ENCODE data around the gene GTF2F2.
"Not testable (repeated sequence)": the region's sequence is repeated elsewhere in the genome, so short reads cannot be mapped to it uniquely, and the experiment has no call there.

GTF2F2 gene

GRCh38 chr13:45226024-45226423 is 105.7 kb downstream of the GTF2F2 start:
- H3K4me3 Mint-ChIP-seq: no peak overlapping the region
- H3K9me3 Mint-ChIP-seq: no peaks in the 10 kb centered on the region
- H3K4me1 Mint-ChIP-seq (ENCODE audit: low read depth): no peaks in the 10 kb centered on the region
- no peaks in the 10 kb centered on the region for H3K27me3 Mint-ChIP-seq (ENCODE audit: low read depth)
- H3K27ac Mint-ChIP-seq: no peak overlapping the region
- H3K36me3 Mint-ChIP-seq (ENCODE audit: low read depth): peaks cover 5% of the 10 kb centered on the region

GRCh38 chr13:45228002-45228401 is 107.7 kb downstream of the GTF2F2 start:
- Mint-ChIP-seq H3K4me1 (ENCODE audit: low read depth) (no peaks in the 10 kb centered on the region), H3K9me3 (no peaks in the 10 kb centered on the region)

GRCh38 chr13:45229172-45229571 is 108.9 kb downstream of the GTF2F2 start:
- H3K9me3 Mint-ChIP-seq: no peaks in the 10 kb centered on the region
- H3K27ac Mint-ChIP-seq: no peak overlapping the region
- H3K4me1 Mint-ChIP-seq (ENCODE audit: low read depth): no peaks in the 10 kb centered on the region
- no peak overlapping the region for H3K4me3 Mint-ChIP-seq
- H3K27me3 Mint-ChIP-seq (ENCODE audit: low read depth): no peaks in the 10 kb centered on the region
- H3K36me3 Mint-ChIP-seq (ENCODE audit: low read depth): no peaks in the 10 kb centered on the region

More at GRCh38 chr13:45228002-45228401, 107.7 kb downstream of the GTF2F2 start:
- Mint-ChIP-seq H3K36me3 (ENCODE audit: low read depth) (no peaks in the 10 kb centered on the region), H3K27ac (no peak overlapping the region), H3K27me3 (ENCODE audit: low read depth) (no peaks in the 10 kb centered on the region), H3K4me3 (no peak overlapping the region)

GRCh38 chr13:45231305-45231704 is 111.0 kb downstream of the GTF2F2 start:
- no peaks in the 10 kb centered on the region for H3K4me1 Mint-ChIP-seq (ENCODE audit: low read depth)

GRCh38 chr13:45231722-45232121 is 111.4 kb downstream of the GTF2F2 start:
- Mint-ChIP-seq H3K4me3 (no peak overlapping the region), H3K4me1 (ENCODE audit: low read depth) (no peaks in the 10 kb centered on the region)

More at GRCh38 chr13:45231305-45231704, 111.0 kb downstream of the GTF2F2 start:
- no peak overlapping the region for H3K27ac Mint-ChIP-seq
- no peaks in the 10 kb centered on the region for H3K36me3 Mint-ChIP-seq (ENCODE audit: low read depth)
- H3K27me3 Mint-ChIP-seq (ENCODE audit: low read depth): no peaks in the 10 kb centered on the region
- no peaks in the 10 kb centered on the region for H3K9me3 Mint-ChIP-seq
- no peak overlapping the region for H3K4me3 Mint-ChIP-seq

GRCh38 chr13:45232591-45232990 is 112.3 kb downstream of the GTF2F2 start:
- no peaks in the 10 kb centered on the region for H3K9me3 Mint-ChIP-seq
- H3K4me1 Mint-ChIP-seq (ENCODE audit: low read depth): no peaks in the 10 kb centered on the region
- no peak overlapping the region for H3K4me3 Mint-ChIP-seq
- no peaks in the 10 kb centered on the region for H3K27me3 Mint-ChIP-seq (ENCODE audit: low read depth)
- H3K27ac Mint-ChIP-seq: no peak overlapping the region
- H3K36me3 Mint-ChIP-seq (ENCODE audit: low read depth): no peaks in the 10 kb centered on the region

More at GRCh38 chr13:45231722-45232121, 111.4 kb downstream of the GTF2F2 start:
- Mint-ChIP-seq H3K27ac (no peak overlapping the region), H3K36me3 (ENCODE audit: low read depth) (no peaks in the 10 kb centered on the region), H3K27me3 (ENCODE audit: low read depth) (no peaks in the 10 kb centered on the region), H3K9me3 (no peaks in the 10 kb centered on the region)

- no peak overlapping the region for H3K4me3 Mint-ChIP-seq
- no peak overlapping the region for H3K27ac Mint-ChIP-seq
- no peaks in the 10 kb centered on the region for H3K9me3 Mint-ChIP-seq
- H3K36me3 Mint-ChIP-seq (ENCODE audit: low read depth): no peaks in the 10 kb centered on the region
- no peaks in the 10 kb centered on the region for H3K4me1 Mint-ChIP-seq (ENCODE audit: low read depth)
- H3K27me3 Mint-ChIP-seq (ENCODE audit: low read depth): no peaks in the 10 kb centered on the region
Measured at GRCh38 chr13:45238945-45239795, 118.9 kb downstream of the GTF2F2 start.

GRCh38 chr13:45240143-45240542 is 119.8 kb downstream of the GTF2F2 start:
- Mint-ChIP-seq H3K36me3 (ENCODE audit: low read depth) (no peaks in the 10 kb centered on the region), H3K9me3 (no peaks in the 10 kb centered on the region), H3K4me3 (no peak overlapping the region), H3K4me1 (ENCODE audit: low read depth) (no peaks in the 10 kb centered on the region), H3K27me3 (ENCODE audit: low read depth) (no peaks in the 10 kb centered on the region), H3K27ac (no peak overlapping the region)

GRCh38 chr13:45242070-45242469 is 121.8 kb downstream of the GTF2F2 start:
- H3K27ac Mint-ChIP-seq: no peak overlapping the region
- H3K27me3 Mint-ChIP-seq (ENCODE audit: low read depth): no peaks in the 10 kb centered on the region
- no peaks in the 10 kb centered on the region for H3K9me3 Mint-ChIP-seq
- no peaks in the 10 kb centered on the region for H3K36me3 Mint-ChIP-seq (ENCODE audit: low read depth)
- no peaks in the 10 kb centered on the region for H3K4me1 Mint-ChIP-seq (ENCODE audit: low read depth)
- no peak overlapping the region for H3K4me3 Mint-ChIP-seq

GRCh38 chr13:45242524-45242923 is 122.2 kb downstream of the GTF2F2 start:
- H3K4me1 Mint-ChIP-seq (ENCODE audit: low read depth): no peaks in the 10 kb centered on the region
- H3K9me3 Mint-ChIP-seq: no peaks in the 10 kb centered on the region
- H3K36me3 Mint-ChIP-seq (ENCODE audit: low read depth): no peaks in the 10 kb centered on the region
- no peak overlapping the region for H3K27ac Mint-ChIP-seq
- no peaks in the 10 kb centered on the region for H3K27me3 Mint-ChIP-seq (ENCODE audit: low read depth)
- no peak overlapping the region for H3K4me3 Mint-ChIP-seq

GRCh38 chr13:45243077-45243476 is 122.8 kb downstream of the GTF2F2 start:
- H3K4me1 Mint-ChIP-seq (ENCODE audit: low read depth): no peaks in the 10 kb centered on the region
- no peaks in the 10 kb centered on the region for H3K27me3 Mint-ChIP-seq (ENCODE audit: low read depth)
- no peaks in the 10 kb centered on the region for H3K9me3 Mint-ChIP-seq
- no peaks in the 10 kb centered on the region for H3K36me3 Mint-ChIP-seq (ENCODE audit: low read depth)
- H3K4me3 Mint-ChIP-seq: no peak overlapping the region
- H3K27ac Mint-ChIP-seq: no peak overlapping the region

- H3K27me3 Mint-ChIP-seq (ENCODE audit: low read depth); H3K9me3 Mint-ChIP-seq; H3K4me1 Mint-ChIP-seq (ENCODE audit: low read depth); H3K4me3 Mint-ChIP-seq; H3K27ac Mint-ChIP-seq; H3K36me3 Mint-ChIP-seq (ENCODE audit: low read depth): not testable (repeated sequence)
Measured at GRCh38 chr13:45244736-45245135, 124.4 kb downstream of the GTF2F2 start.

- Mint-ChIP-seq H3K36me3 (ENCODE audit: low read depth) (peaks cover 6% of the 10 kb centered on the region), H3K27me3 (ENCODE audit: low read depth) (no peaks in the 10 kb centered on the region), H3K4me3 (no peak overlapping the region), H3K9me3 (no peaks in the 10 kb centered on the region), H3K4me1 (ENCODE audit: low read depth) (no peaks in the 10 kb centered on the region), H3K27ac (no peak overlapping the region)
Measured at GRCh38 chr13:45249662-45250061, 129.4 kb downstream of the GTF2F2 start.

GRCh38 chr13:45254396-45254795 is 134.1 kb downstream of the GTF2F2 start:
- Mint-ChIP-seq H3K4me3 (no peak overlapping the region), H3K27me3 (ENCODE audit: low read depth) (no peaks in the 10 kb centered on the region), H3K27ac (no peak overlapping the region), H3K9me3 (no peaks in the 10 kb centered on the region), H3K4me1 (ENCODE audit: low read depth) (peaks cover 14% of the 10 kb centered on the region), H3K36me3 (ENCODE audit: low read depth) (peaks cover 7% of the 10 kb centered on the region)

- Mint-ChIP-seq H3K4me1 (ENCODE audit: low read depth) (peaks cover 14% of the 10 kb centered on the region), H3K36me3 (ENCODE audit: low read depth) (peaks cover 7% of the 10 kb centered on the region), H3K27me3 (ENCODE audit: low read depth) (no peaks in the 10 kb centered on the region), H3K4me3 (no peak overlapping the region), H3K27ac (no peak overlapping the region), H3K9me3 (no peaks in the 10 kb centered on the region)
Measured at GRCh38 chr13:45255247-45255987, 135.1 kb downstream of the GTF2F2 start.
